BLaER1 (cell line): ENCODE data around the gene USP28.
"Not testable (repeated sequence)": the region's sequence is repeated elsewhere in the genome, so short reads cannot be mapped to it uniquely, and the experiment has no call there.

ENCODE experiments used
- H3K27ac ChIP-seq: shearing (Covaris generic); formaldehyde crosslinking; 2 replicates; pipeline ENCODE4 v1.8.1; 2022
- H3K27me3 ChIP-seq: shearing (Covaris generic); formaldehyde crosslinking; 2 replicates; pipeline ENCODE4 v1.8.1; 2022
- H3K36me3 ChIP-seq: shearing (Covaris generic); formaldehyde crosslinking; 2 replicates; pipeline ENCODE4 v1.8.1; 2022
- H3K4me1 ChIP-seq: shearing (Covaris generic); formaldehyde crosslinking; 2 replicates; pipeline ENCODE4 v1.8.1; 2022
- H3K4me2 ChIP-seq: shearing (Covaris generic); formaldehyde crosslinking; 2 replicates; pipeline ENCODE4 v1.8.1; 2022
- H3K4me3 ChIP-seq: shearing (Covaris generic); formaldehyde crosslinking; 2 replicates; pipeline ENCODE4 v1.8.1; 2022
- H3K9ac ChIP-seq: shearing (Covaris generic); formaldehyde crosslinking; 2 replicates; pipeline ENCODE4 v1.8.1; 2022
- H3K9me3 ChIP-seq: shearing (Covaris generic); formaldehyde crosslinking; 2 replicates; pipeline ENCODE4 v1.8.1; 2022
- H4K20me1 ChIP-seq: shearing (Covaris generic); formaldehyde crosslinking; 2 replicates; pipeline ENCODE4 v1.8.1; 2022
- Cebpa-rat ChIP-seq: shearing (Covaris generic); IDR thresholded peaks from 2 replicates; pipeline ENCODE4 v1.8.1; 2022

Gene USP28

GRCh38 chr11:113789675-113790320 is 85.6 kb downstream of the USP28 start:
- H3K4me2 ChIP-seq: no peak overlapping the region
- no peak for TF ChIP-seq Cebpa-rat
- H3K9ac ChIP-seq: no peak overlapping the region
- no peaks in the 10 kb centered on the region for H3K9me3 ChIP-seq
- H3K27me3 ChIP-seq: no peaks in the 10 kb centered on the region
- no peak overlapping the region for H3K27ac ChIP-seq
- H3K4me3 ChIP-seq: no peak overlapping the region
- H3K4me1 ChIP-seq: no peaks in the 10 kb centered on the region
- no peaks in the 10 kb centered on the region for H4K20me1 ChIP-seq
- H3K36me3 ChIP-seq: no peaks in the 10 kb centered on the region

DNA sequence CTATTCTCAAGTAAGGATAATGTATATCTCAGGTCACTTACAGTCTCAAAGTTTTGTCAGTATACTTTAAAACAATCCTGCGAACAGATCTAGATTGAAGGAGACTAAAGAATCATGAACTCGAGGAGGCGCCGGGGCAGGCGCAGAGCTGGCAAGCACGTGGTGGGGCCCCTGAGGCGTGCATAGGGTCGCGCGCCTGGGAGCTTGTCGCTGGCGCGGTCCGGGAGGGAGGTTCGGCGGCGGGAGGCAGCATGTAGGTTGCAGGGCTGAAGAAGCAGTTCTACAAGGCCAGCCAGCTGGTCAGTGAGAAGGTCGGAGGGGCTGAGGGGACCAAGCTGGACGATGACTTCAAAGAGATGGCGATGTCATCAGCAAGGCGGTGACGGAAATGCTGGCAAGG is 86.4 kb downstream of the USP28 start:
- H3K4me3 ChIP-seq, H3K9me3 ChIP-seq, H3K27me3 ChIP-seq, H3K27ac ChIP-seq, H3K9ac ChIP-seq, H3K4me2 ChIP-seq, H4K20me1 ChIP-seq, H3K36me3 ChIP-seq, H3K4me1 ChIP-seq: not testable (repeated sequence)

DNA sequence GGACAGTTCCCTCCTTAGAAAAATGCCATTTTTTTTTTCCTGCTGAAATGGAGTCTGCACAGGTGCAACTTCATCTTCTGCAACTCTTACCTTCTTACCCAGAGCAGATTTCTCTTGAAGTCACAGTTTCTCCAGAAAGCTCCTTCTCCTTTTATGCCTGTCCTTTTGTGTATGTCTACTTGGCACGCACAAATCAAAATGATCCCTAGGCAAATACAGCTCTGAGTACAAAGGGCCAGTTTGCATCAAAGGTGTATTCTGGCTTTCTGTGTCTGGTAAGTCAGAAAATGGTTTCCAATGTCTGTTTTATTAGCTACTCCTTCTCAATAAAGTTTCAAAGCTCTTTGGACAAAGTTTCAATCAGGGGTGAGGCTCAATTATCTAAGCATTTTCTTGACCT is 93.2 kb downstream of the USP28 start:
- H3K36me3 ChIP-seq: no peaks in the 10 kb centered on the region
- no peak overlapping the region for H3K4me3 ChIP-seq
- no peaks in the 10 kb centered on the region for H4K20me1 ChIP-seq
- no peak overlapping the region for H3K4me2 ChIP-seq
- H3K27me3 ChIP-seq: no peaks in the 10 kb centered on the region
- no peak overlapping the region for H3K9ac ChIP-seq
- H3K27ac ChIP-seq: no peak overlapping the region
- H3K4me1 ChIP-seq: no peaks in the 10 kb centered on the region
- H3K9me3 ChIP-seq: no peaks in the 10 kb centered on the region
- no peak for TF ChIP-seq Cebpa-rat

- no peak overlapping the region for H3K27ac ChIP-seq
- no peak overlapping the region for H3K4me2 ChIP-seq
- no peaks in the 10 kb centered on the region for H3K9me3 ChIP-seq
- no peak overlapping the region for H3K9ac ChIP-seq
- H3K27me3 ChIP-seq: no peaks in the 10 kb centered on the region
- TF ChIP-seq Cebpa-rat: no peak
- H3K36me3 ChIP-seq: no peaks in the 10 kb centered on the region
- H3K4me1 ChIP-seq: no peaks in the 10 kb centered on the region
- H4K20me1 ChIP-seq: no peaks in the 10 kb centered on the region
- no peak overlapping the region for H3K4me3 ChIP-seq
Observed at GRCh38 chr11:113781682-113782081, 93.7 kb downstream of the USP28 start.

GRCh38 chr11:113779496-113779895 is 95.9 kb downstream of the USP28 start, which contains the start of gene CLDN25:
CLDN25 (plus strand) TSS chr11:113779796; CDS start chr11:113779796, 0 bp downstream.
- no peak for TF ChIP-seq Cebpa-rat
- no peaks in the 10 kb centered on the region for H3K27me3 ChIP-seq
- no peaks in the 10 kb centered on the region for H3K9me3 ChIP-seq
- H3K4me1 ChIP-seq: no peaks in the 10 kb centered on the region
- H3K9ac ChIP-seq: no peak within 1 kb of the TSS
- H3K36me3 ChIP-seq: no peaks in the 10 kb centered on the region
- no peak within 1 kb of the TSS for H3K4me3 ChIP-seq
- H4K20me1 ChIP-seq: no peaks in the 10 kb centered on the region
- H3K27ac ChIP-seq: no peak within 1 kb of the TSS
- no peak within 1 kb of the TSS for H3K4me2 ChIP-seq

GRCh38 chr11:113778111-113778910 is 97.1 kb downstream of the USP28 start:
- Histone ChIP-seq H3K27ac (no peak overlapping the region), H4K20me1 (no peaks in the 10 kb centered on the region), H3K4me1 (no peaks in the 10 kb centered on the region), H3K4me2 (no peak overlapping the region), H3K27me3 (no peaks in the 10 kb centered on the region), H3K9me3 (no peaks in the 10 kb centered on the region), H3K4me3 (no peak overlapping the region), H3K9ac (no peak overlapping the region), H3K36me3 (no peaks in the 10 kb centered on the region)
- no peak for TF ChIP-seq Cebpa-rat

- Histone ChIP-seq H3K9me3 (no peaks in the 10 kb centered on the region), H3K4me2 (no peak overlapping the region), H3K9ac (peak overlapping the region; percentile 93; the same call in 1 of the 2 replicates), H3K4me1 (peaks cover 12% of the 10 kb centered on the region), H3K27ac (peak overlapping the region; percentile 91), H4K20me1 (no peaks in the 10 kb centered on the region), H3K36me3 (peaks cover 24% of the 10 kb centered on the region), H3K27me3 (no peaks in the 10 kb centered on the region), H3K4me3 (peak overlapping the region; percentile 91)
- TF ChIP-seq Cebpa-rat: no peak
Observed at GRCh38 chr11:113774174-113774503, 101.2 kb downstream of the USP28 start.

GRCh38 chr11:113773416-113774173 is 101.8 kb downstream of the USP28 start, which contains the start of gene ZW10:
ZW10 (minus strand) TSS chr11:113773692; CDS start chr11:113773666, 26 bp downstream.
- Histone ChIP-seq H3K36me3 (peaks cover 30% of the 10 kb centered on the region), H3K27me3 (no peaks in the 10 kb centered on the region), H3K27ac (peak within 1 kb of the TSS; percentile 91), H3K9me3 (no peaks in the 10 kb centered on the region), H3K9ac (peak within 1 kb of the TSS; percentile 93), H3K4me3 (peak within 1 kb of the TSS; percentile 91), H3K4me1 (peaks cover 12% of the 10 kb centered on the region), H3K4me2 (peak within 1 kb of the TSS; percentile 93), H4K20me1 (no peaks in the 10 kb centered on the region; the same call in 1 of the 2 replicates)
- no peak for TF ChIP-seq Cebpa-rat

DNA sequence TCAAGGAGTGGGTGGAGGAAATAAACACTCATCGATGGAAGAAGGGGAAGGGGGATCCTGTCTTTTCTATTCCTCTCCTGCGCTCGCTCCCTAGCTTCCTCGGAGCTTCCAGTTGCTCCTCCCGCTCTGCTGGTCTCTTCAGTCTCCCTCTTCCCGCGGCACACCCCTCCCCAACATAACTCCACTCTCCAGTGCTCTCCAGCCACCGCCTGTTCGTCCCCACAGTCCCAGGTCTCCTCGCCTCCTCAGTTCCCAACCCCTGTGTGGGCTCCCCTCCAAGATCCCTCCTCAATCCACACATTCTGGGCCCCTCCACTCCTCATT is 102.3 kb downstream of the USP28 start:
- peak overlapping the region; percentile 93 for H3K4me2 ChIP-seq

GRCh38 chr11:113771964-113772363 is 103.4 kb downstream of the USP28 start:
- H3K4me1 ChIP-seq: peaks cover 12% of the 10 kb centered on the region
- peak overlapping the region; percentile 93; the same call in 1 of the 2 replicates for H3K9ac ChIP-seq
- H3K4me3 ChIP-seq: peak overlapping the region; percentile 91
- no peak overlapping the region for H3K27ac ChIP-seq
- H3K27me3 ChIP-seq: no peaks in the 10 kb centered on the region
- no peak for TF ChIP-seq Cebpa-rat
- peak overlapping the region; percentile 93 for H3K4me2 ChIP-seq
- H3K36me3 ChIP-seq: peaks cover 46% of the 10 kb centered on the region
- no peaks in the 10 kb centered on the region; the same call in 1 of the 2 replicates for H4K20me1 ChIP-seq
- H3K9me3 ChIP-seq: no peaks in the 10 kb centered on the region

More for the DNA sequence above, 102.3 kb downstream of the USP28 start:
- peak overlapping the region; percentile 91 for H3K27ac ChIP-seq
- peaks cover 35% of the 10 kb centered on the region for H3K36me3 ChIP-seq
- H3K4me3 ChIP-seq: peak overlapping the region; percentile 91
- no peaks in the 10 kb centered on the region; the same call in 1 of the 2 replicates for H4K20me1 ChIP-seq
- no peaks in the 10 kb centered on the region for H3K27me3 ChIP-seq
- peak overlapping the region; percentile 93 for H3K9ac ChIP-seq
- TF ChIP-seq Cebpa-rat: no peak
- no peaks in the 10 kb centered on the region for H3K9me3 ChIP-seq
- peaks cover 12% of the 10 kb centered on the region for H3K4me1 ChIP-seq
